Stomach (tissue), 4 donors: ENCODE measurements around the gene C19orf25.

Experiments used
- CTCF ChIP-seq, 7 experiments: fragments of 450-650 bp in 4 of 7; fragments of 200-600 bp in 3 of 7; sonication (generic) in 3 of 7; IDR thresholded peaks; one replicate each; pipeline ENCODE4 v1.5.1; 2016 to 2019; ENCODE audit warnings: antibody characterized with exemption in 7 of 7, control low read depth in 2 of 7, mild to moderate bottlenecking in 1 of 7
- POLR2A ChIP-seq, 4 donors: fragments of 450-650 bp; IDR thresholded peaks; one replicate each; pipeline ENCODE4 v1.6.1; 2016; ENCODE audit warnings: antibody characterized with exemption in 4 of 4, control low read depth in 2 of 4, mild to moderate bottlenecking in 1 of 4, moderate library complexity in 1 of 4
- POLR2AphosphoS5 ChIP-seq, 3 donors: sonication (generic); formaldehyde crosslinking; IDR thresholded peaks; one replicate each; pipeline ENCODE4 v1.6.1; 2016; ENCODE audit warnings: antibody characterized with exemption in 3 of 3

GRCh38 chr19:1456121-1456900 lies 22.7 kb downstream of the C19orf25 start:
- TF ChIP-seq CTCF (IDR thresholded peaks at IDR 0.05) (no peak), POLR2AphosphoS5 (IDR thresholded peaks at IDR 0.05) (no peak), POLR2A (IDR thresholded peaks at IDR 0.05) (no peak)
